ENCODE measurements around the gene OR10X1. TPM values are rescaled to one million over a fixed set of nuclear protein-coding genes. Genes with fewer than 3 reads are reported as not detected.

The OR10X1 gene
- total RNA-seq, 2 experiments from 2014 or later, result not detected

DNA sequence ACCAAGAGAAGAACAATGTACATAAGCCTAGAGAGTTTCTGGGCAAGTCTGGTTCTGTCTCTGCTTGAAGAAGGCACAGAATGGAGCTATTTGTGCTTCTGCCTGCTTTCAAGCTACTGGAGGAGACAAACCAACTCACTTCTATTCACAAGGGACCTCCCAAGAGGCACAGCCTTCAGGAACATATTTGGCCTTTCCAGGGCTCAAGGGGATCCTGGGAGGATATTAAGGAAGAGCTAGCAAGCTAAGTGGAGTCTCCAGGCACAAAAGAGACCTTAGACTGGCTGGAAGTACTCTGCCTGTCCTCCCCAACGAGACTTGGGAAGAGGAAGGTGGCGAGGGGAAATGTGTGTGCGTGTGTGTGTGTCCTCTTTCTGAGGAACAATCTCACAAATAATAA, 25.3 kb downstream of the OR10X1 start, which contains the start of gene OR6Y1:
Gene OR6Y1, minus strand, starts transcription at position 54 of the 400 bp plus-strand sequence. CDS start 6,300 bp downstream, outside the sequence.
- DNase-seq, result no peak
- no peaks in the 10 kb centered on the region for H3K4me1 Mint-ChIP-seq (ENCODE audit: low read depth)
- CTCF ChIA-PET, result no interaction called here
- H3K27me3 Mint-ChIP-seq (ENCODE audit: low read depth), result peaks cover 2% of the 10 kb centered on the region
- no peaks in the 10 kb centered on the region for H3K36me3 Mint-ChIP-seq (ENCODE audit: low read depth)
- intact Hi-C loops (cut with micrococcal nuclease), result no loop called here
- no peak within 1 kb of the TSS for H3K4me3 Mint-ChIP-seq
- H3K27ac Mint-ChIP-seq, result no peak within 1 kb of the TSS
- no peaks in the 10 kb centered on the region for H3K9me3 Mint-ChIP-seq

DNA sequence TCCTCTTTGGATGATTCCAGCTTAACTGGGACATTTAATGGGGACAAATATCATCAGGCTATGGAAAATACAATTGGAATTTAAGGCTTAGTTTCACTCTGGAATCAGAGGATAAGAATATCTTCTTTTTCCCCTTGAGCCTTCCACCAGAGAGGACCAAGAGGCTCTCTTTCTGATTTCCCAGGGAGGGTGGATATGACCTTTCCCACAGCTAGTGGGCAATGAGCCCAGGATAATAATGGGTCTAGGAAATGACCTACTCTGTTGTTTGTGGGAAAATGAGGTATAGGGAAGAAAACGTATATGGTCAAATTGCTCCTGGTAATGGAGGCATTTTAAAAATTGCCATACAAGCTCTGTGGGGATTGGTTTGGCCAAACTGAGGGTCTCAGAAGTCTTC, 27.4 kb downstream of the OR10X1 start:
- CTCF ChIA-PET, result no interaction called here
- H3K4me3 Mint-ChIP-seq, result no peak overlapping the region

DNA sequence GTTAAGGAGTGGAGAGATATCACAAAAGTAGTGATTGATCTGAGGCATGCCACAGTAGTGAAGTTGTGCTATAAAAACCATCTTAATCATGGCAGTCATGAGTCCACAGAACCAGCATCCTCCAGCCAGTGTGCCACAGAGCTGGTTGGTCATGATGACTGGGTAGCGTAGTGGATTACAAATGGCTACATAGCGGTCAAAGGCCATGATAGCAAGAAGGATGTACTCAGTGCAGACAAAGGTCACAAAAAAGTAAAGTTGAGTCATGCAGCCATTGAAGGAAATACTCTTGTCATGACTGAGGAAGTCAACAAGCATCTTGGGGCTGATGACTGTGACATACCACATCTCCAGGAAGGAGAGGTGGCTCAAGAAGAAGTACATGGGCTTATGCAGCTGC, 32.2 kb downstream of the OR10X1 start:
- Mint-ChIP-seq H3K4me3 (no peak overlapping the region), H3K9me3 (no peaks in the 10 kb centered on the region), H3K4me1 (ENCODE audit: low read depth) (no peaks in the 10 kb centered on the region), H3K27ac (no peak overlapping the region), H3K27me3 (ENCODE audit: low read depth) (peaks cover 20% of the 10 kb centered on the region), H3K36me3 (ENCODE audit: low read depth) (no peaks in the 10 kb centered on the region)
- CTCF ChIA-PET, result no interaction called here
- DNase-seq, result no peak
- intact Hi-C loops (cut with micrococcal nuclease), result no loop called here

More for the DNA sequence above, 27.4 kb downstream of the OR10X1 start:
- Mint-ChIP-seq H3K27ac (no peak overlapping the region), H3K27me3 (ENCODE audit: low read depth) (peaks cover 12% of the 10 kb centered on the region), H3K36me3 (ENCODE audit: low read depth) (no peaks in the 10 kb centered on the region), H3K9me3 (no peaks in the 10 kb centered on the region), H3K4me1 (ENCODE audit: low read depth) (no peaks in the 10 kb centered on the region)
- no peak for DNase-seq
- intact Hi-C loops (cut with micrococcal nuclease), result no loop called here

DNA sequence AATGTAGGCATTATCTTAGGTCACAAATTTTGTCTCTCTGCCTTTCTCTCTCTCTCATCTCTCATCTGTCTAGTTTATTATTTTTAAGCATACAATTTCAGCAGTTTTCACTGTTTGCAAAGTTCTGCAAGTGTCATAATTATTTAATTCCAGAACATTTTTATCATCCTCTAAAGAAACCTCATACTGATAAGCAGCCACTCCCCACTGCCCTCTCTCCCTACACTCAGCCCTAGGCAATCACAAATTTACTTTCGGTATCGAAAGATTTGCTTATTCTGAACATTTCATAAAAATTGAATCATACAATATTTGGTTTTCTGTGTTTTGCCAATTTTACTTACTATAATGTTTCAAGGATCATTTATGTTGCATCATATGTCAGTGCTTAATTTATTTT, 42.1 kb downstream of the OR10X1 start:
- intact Hi-C loops (cut with micrococcal nuclease), result no loop called here
- no peak for DNase-seq
- H3K27me3 Mint-ChIP-seq (ENCODE audit: low read depth), result peaks cover 5% of the 10 kb centered on the region
- H3K36me3 Mint-ChIP-seq (ENCODE audit: low read depth), result no peaks in the 10 kb centered on the region
- H3K4me3 Mint-ChIP-seq, result no peak overlapping the region
- CTCF ChIA-PET, result interaction anchor here (1.3 kb wide), 1 partner anchor 34 kb away, joined by 3 read pairs; no protein-coding TSS in a partner anchor
- H3K9me3 Mint-ChIP-seq, result no peaks in the 10 kb centered on the region
- no peak overlapping the region for H3K27ac Mint-ChIP-seq
- H3K4me1 Mint-ChIP-seq (ENCODE audit: low read depth), result no peaks in the 10 kb centered on the region

DNA sequence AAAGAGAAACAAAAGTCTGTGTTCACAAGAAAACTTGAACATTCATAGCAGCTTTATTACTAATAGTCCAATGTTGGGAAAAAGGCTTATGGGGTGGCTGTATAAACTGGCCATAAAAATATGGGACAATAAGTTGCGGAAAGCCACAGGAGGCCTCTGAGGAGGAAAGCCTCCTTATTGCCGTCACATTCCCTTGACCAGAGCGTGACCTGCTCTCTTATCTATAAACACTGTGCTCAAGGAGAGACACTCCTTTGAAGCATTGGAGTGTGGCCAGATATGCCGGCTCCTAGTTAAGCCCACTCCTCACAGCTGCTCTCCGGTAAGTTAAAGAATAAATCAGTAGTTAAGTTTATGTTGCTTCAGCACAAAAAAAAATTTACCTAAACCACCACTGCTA, 45.2 kb downstream of the OR10X1 start:
- DNase-seq, result no peak
- no peaks in the 10 kb centered on the region for H3K9me3 Mint-ChIP-seq
- no peak overlapping the region for H3K27ac Mint-ChIP-seq
- H3K36me3 Mint-ChIP-seq (ENCODE audit: low read depth), result no peaks in the 10 kb centered on the region
- H3K4me1 Mint-ChIP-seq (ENCODE audit: low read depth), result no peaks in the 10 kb centered on the region
- H3K27me3 Mint-ChIP-seq (ENCODE audit: low read depth), result peaks cover 19% of the 10 kb centered on the region
- CTCF ChIA-PET, result no interaction called here
- H3K4me3 Mint-ChIP-seq, result no peak overlapping the region
- intact Hi-C loops (cut with micrococcal nuclease), result no loop called here

Other genes with a start within 250 kb of the OR10X1 start
- not detected for gene CD1B, start 248.4 kb downstream of the OR10X1 start, total RNA-seq
- gene CD1E, start 226.0 kb downstream of the OR10X1 start, total RNA-seq, result not detected
- gene OR10T2, start 180.4 kb downstream of the OR10X1 start, total RNA-seq, result not detected
- gene OR10K2, start 153.7 kb downstream of the OR10X1 start, total RNA-seq, result not detected
- not detected for gene OR10K1, start 118.1 kb downstream of the OR10X1 start, total RNA-seq
- not detected for gene OR10R2, start 107.7 kb downstream of the OR10X1 start, total RNA-seq
- gene OR6Y1, start 25.5 kb downstream of the OR10X1 start, total RNA-seq, result not detected
- gene OR6P1, start 9.3 kb downstream of the OR10X1 start, total RNA-seq, result not detected
- gene OR10Z1, start 25.4 kb upstream of the OR10X1 start, total RNA-seq, result not detected
- not detected for gene SPTA1, start 106.8 kb upstream of the OR10X1 start, total RNA-seq
- gene OR6K2, start 120.8 kb upstream of the OR10X1 start, total RNA-seq, result not detected
- not detected for gene OR6K3, start 140.8 kb upstream of the OR10X1 start, total RNA-seq
- gene OR6K6, start 174.8 kb upstream of the OR10X1 start, total RNA-seq, result not detected
- not detected for gene OR6N1, start 192.3 kb upstream of the OR10X1 start, total RNA-seq
- not detected for gene OR6N2, start 201.3 kb upstream of the OR10X1 start, total RNA-seq

Measured in activated naive CD4-positive, alpha-beta T cell treated with anti-CD3 and anti-CD28 coated beads for 36 hours (primary cell).